Epithelial cell of prostate (primary cell): ENCODE measurements around the gene ADGRG3.

Experiments used
- DNase-seq: peaks from one replicate; pipeline ENCODE4 v3.0.0-alpha.2; 2011; ENCODE audit warnings: low read depth, low spot score
- H3K27ac ChIP-seq: fragments of 450-650 bp; 2 replicates; pipeline ENCODE4 v1.5.1; 2017; ENCODE audit warnings: mild to moderate bottlenecking

Gene ADGRG3

DNA sequence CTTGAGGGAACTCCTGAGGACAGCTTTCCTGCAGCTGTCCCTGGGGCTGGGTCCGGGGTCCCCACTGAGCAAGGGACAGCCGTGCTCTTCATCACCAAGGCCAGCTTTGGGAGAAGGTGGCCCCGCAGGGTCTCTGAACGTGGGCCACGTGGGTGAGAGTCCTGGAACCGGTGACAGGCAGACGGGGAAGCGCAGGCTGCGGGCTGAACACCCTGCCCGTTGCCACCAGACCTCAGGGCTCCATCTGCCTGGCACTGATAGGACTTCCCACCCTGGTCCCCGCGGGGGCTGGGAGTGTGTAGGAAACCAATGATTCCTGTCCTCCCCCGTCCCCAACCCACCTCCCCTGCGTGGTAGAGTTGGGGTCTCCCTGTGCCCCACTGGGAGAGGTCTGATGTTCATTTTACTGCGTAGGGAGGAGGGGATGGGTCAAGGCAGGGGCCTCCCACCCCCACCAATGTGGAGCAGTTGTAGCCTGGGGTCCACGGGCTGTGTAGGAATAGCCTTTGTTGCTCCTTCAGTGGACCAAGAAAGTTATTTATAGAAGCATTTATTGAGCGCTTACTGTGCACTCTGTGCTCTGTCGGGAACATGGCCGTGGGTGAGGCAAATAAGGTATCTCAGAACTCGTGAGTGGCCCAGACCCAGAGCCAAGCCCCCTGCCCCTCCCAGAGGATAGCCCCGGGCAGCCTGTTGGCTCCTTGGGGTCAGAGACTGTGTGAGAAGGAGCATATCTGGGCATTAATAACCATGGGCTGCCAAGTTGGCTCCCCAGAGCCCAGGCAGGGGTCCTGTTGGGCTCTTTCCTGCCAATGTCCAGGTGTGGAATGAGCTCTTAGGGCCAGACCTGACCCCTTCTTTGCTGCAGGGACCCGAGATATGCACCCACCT is 38.3 kb upstream of the ADGRG3 start:
- DNase-seq, result no peak
- H3K27ac ChIP-seq, result no peak overlapping the region

DNA sequence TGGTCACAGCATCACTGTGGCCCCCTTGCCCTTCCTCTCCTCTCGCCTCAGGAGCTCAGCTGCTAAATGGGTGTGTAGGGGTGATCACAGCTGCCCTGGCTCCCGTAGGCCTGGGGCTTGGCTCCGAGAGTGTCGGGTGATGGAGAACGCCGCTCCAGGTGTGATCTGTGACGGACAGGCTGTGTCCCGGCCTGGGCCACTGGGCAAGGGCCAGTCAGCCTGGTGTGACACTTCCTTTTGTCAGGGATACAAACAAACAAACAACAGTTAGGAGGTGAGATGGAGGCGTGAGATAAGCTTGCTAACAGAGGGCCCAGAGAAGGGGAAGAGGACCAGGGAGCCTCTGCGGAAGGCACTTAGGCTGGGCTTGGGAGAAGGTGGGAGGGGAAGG is 37.7 kb upstream of the ADGRG3 start:
- DNase-seq, result no peak
- no peak overlapping the region for H3K27ac ChIP-seq

DNA sequence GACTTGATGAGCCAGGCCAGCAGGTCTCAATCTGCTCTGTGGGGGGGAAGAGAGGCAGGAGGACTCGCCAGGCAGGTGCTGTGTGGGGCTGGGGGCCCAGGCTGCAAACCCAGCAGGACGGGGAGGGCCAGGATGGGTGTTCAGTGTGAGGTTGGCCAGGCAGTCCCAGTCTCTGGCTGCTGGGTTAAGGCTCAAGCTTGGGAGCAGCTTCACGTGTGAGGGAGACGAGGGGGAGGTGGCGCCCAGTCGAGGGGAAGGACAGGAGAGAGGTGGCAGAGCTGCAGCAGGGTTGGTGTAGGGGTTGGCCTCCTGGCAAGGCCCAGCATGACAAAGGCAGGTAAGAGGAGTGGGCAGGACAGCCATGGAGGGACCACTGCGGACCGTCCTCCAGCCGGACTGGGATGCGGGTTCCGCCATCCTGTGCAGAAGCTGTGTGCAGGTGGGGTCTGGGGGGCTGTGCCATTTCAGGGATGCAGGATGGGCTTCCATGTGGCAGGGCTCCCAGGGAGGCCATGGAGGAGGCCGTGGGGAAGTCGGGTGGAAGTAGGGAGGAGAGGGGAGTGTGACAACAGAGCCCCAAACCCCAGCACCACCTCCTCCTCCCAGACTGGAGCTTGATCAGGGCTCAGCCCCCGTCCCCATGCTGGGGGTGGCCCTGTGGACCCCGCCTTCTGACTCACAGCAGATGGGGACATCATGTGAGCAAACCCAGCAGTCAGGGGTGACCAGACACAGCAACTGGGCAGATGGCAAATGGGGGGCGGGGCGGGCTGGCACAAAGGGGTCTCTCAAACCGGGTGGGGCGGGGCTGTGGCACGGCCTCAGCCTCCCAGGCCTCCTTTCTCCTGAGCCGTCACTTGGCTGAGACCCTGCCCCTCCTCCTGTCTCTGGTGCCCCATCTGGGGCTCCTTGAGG is 36.9 kb upstream of the ADGRG3 start:
- no peak for DNase-seq
- no peak overlapping the region for H3K27ac ChIP-seq

DNA sequence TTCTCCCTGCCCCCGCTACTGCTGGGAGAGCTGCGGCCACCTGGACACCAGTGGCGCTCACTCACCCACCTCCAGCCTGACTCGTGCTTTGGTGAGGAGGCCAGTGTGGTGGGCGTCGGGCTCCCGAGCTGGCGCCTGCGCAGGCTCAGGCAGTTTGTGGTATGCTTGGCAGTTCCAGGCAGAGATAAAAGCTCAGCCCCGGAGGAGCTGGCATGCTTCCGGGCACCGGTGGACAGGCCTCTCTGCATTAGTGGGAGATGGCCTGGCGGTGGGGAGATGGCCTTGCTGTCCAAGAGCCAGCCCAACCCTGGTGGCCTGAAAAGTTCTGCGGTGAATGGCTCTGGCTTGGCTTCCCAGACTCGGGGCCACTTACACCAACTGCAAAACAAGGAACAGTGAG is 35.5 kb upstream of the ADGRG3 start:
- DNase-seq, result no peak

DNA sequence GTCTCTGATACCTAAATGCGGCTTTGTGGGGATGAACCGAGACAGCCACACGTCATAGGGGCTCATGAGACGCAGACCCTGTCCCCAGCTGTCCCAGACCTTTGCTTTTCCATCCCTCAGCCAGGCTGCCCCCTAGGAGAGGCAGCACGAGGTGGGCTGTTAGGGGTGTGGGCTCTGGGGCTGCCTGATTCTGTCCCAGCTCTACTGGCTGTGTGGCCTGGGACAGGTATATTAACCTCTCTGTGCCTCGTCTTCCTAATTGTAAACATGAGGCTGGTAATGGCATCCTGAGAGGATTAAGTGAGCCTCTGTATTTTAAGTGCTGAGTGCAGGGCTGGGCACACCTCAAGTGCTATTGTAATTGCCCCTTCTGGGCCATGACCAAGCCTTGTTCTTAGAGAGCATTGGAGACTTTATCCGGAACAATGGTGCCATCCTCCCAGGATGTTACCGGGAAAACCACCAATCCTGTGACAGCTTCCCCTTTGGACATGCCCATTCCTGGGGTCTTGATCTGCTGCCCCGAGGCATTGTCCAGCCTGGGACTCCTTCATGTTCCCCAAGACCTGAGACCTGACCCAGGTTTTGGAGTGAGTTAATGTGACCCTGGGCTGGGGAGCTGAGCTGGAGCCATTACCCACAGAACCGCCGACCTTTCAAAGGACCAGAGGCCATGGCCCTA is 34.6 kb upstream of the ADGRG3 start:
- no peak overlapping the region for H3K27ac ChIP-seq
- DNase-seq, result no peak

More for the DNA sequence above, 35.5 kb upstream of the ADGRG3 start:
- no peak overlapping the region for H3K27ac ChIP-seq

DNA sequence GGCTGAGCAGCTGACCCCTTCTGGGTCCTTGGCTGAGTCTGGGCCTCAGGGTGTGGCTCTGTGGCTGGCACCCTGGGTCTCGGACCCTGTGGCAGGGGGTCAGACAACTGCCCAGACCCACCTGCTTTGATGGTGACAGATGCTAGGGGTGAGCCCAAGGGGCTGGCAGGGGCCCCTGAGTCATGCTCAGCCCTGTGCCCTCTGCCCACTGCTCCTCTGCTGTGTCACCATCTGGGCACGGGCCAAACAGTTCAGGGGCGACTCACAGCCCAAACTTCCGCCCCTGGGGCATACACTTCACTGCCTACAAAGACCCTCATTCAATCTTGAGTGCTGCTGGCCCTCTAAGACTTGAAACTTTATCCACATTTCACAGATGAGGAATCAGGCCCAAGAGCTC is 33.9 kb upstream of the ADGRG3 start:
- H3K27ac ChIP-seq, result no peak overlapping the region
- no peak for DNase-seq

DNA sequence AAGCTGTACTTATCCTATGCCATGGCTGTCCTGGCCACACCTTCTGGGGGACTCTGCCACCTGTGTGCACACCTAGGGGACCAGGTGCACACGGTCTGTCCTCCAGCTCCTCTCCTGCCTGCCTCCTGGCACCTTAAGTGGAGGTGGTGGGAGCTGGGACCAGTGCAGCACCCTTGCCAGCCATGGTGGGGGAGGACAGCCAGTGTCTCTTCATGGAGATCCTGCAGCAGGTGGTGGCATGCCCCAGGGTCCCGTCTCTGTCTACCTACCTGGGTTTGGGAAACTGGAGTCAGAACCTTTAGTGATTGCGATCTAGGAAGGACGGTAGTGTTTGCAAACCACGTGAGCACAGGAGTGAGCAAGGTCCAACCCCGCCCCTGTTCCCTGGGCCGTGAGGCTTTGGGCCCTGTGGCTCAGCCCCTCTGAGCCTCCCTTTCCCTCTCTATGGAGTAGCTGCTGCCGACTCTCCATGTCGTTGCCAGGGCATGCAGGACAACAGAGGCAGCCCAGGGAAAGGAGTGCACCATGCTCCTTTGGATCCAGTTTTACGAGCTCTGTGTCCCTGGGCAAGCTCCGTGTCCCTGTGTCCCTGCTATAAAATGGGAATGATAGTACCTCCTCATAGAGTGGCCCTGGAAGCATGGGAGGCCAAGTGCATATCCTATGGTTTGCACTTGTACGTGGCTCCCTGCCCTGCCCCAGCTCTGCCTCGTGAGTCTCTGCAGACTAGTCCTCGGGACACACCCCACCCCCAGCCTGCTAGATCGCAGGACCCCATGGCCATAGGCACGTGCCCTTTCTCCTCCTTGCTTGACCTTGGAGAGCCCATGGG is 32.6 kb upstream of the ADGRG3 start:
- no peak overlapping the region for H3K27ac ChIP-seq
- DNase-seq, result no peak

DNA sequence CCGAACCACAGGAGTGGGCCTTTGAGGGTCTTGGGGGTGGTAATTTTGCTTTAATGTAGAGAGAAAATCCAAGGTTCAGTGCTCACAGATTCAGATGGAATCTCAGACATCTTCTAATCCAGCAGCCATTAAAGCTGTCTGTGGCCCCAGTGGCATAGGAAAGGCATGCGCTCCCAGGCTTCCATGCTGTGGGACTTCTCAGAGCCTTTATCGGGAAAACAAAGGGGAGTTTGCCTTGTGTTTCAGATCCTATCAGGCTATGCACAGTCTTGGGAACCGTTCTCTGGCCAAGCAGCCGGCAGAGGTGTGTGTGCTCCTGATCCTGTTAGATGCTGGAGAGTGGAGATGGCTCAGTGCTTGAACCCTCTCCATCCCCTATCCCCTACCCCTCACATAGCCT is 31.9 kb upstream of the ADGRG3 start:
- no peak for DNase-seq
- H3K27ac ChIP-seq, result no peak overlapping the region

DNA sequence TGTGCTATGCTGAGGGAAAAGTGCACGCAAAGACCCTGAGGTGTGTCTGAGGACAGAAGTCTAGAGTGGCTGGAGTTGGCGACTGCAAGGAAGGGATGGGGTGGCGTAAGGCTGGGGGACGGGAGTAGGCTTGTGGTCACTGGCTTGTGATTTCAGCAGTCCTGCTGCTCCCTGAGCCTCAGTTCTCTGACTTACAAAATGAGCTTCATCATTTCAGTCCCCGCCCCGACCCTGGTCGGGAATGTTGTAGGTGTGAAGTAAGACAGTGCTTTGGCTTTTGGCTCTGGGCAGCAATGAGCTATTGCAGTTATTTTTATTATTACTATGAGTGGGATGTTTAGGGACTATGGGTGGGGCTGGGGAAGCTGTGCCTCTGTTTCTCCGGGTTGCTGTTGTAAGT is 31.1 kb upstream of the ADGRG3 start:
- DNase-seq, result no peak
- H3K27ac ChIP-seq, result no peak overlapping the region

DNA sequence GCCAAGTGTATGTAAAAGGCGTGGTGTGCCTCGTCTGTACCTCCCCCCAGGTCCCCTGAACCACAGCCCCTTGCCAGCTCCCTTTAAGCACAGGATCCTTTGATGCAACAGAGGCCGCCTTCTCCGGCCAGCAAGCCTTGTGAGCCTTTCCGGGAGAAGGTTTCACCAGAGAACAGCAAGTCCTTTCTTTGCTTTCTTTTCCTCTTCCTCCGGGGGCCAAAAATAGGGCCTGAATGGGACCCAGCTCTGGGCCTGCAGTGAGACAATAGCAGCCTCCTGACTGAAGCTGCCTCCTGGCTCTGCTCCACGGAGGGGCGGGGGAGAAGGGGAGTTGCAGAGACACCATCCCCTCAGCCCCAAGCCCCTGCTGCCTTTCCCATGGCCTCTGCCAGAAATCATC is 30.7 kb upstream of the ADGRG3 start:
- no peak overlapping the region for H3K27ac ChIP-seq
- DNase-seq, result no peak

DNA sequence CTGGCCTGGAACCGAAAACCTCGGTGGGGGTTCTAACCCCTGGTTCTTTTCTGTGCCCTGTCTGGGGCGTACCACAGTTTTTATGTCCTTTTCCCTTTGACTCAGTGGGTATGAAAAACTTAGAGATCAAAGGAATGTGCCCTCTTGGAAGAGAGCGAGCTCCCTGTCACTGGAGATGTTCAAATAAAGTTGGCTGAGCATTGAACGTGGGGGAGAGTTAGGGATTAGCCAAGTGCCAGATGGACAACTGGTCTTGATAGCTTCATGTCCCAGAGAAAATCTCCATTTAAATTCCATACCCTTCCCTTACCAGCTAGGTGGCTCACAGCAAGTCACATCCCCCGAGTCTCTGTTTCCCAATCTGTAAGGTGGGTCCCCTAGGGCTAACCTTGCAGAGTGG is 30.1 kb upstream of the ADGRG3 start:
- no peak for DNase-seq
- H3K27ac ChIP-seq, result no peak overlapping the region

DNA sequence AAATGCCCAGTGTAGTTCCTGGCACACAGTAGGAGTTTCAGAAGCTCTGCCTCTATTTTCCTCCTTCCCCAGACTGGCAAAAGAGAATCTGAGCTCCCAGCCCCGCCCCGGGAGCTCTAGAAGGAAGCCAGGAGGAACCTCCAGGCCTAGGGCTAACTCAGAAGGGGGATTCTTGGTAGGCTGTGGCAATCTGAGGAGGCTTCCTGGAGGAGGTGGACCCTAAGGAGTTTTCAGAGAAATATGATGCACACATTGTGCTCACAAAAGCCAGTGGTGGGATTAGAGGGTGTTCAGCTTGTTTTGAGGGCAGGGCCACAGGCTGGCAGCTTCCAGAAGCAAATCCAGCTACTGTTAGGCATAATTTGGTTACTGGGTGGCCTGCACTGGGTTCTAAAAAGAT is 29.7 kb upstream of the ADGRG3 start:
- H3K27ac ChIP-seq, result no peak overlapping the region
- no peak for DNase-seq

DNA sequence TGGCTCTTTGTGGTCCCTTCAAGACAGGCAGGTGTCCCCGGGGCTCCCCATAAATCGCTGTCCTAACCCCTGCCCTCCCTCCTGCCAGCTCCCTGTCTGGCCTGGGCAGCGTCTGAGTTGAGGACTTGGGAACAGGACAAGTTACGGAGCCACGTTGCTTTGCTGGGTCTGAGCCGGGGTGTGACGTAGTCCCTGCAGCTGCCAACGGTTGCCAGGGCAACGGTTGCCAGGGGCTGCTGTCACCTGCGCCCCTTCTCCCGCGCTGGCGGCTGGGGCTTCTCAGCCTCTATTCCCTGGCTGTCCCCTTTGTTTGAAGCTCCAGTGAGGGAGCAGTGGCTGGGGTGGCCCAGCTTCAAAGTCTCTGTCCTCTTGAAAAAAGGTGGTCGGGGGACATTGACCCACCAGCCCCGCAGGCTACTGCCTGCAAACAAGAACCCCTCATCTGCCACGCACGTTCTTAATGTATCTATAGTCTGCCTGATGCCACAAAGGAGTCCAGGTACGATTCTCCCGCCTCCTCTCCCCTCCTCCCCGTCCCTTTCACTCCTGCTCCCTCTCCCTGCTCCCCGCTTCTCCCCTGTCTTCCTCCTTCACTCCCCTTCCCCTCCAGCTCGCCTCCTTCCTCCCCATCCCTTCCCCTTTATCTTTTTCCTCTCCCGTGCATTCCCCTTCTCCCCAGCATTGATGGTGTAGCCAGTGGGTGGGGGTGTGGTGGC is 28.8 kb upstream of the ADGRG3 start:
- no peak overlapping the region for H3K27ac ChIP-seq

DNA sequence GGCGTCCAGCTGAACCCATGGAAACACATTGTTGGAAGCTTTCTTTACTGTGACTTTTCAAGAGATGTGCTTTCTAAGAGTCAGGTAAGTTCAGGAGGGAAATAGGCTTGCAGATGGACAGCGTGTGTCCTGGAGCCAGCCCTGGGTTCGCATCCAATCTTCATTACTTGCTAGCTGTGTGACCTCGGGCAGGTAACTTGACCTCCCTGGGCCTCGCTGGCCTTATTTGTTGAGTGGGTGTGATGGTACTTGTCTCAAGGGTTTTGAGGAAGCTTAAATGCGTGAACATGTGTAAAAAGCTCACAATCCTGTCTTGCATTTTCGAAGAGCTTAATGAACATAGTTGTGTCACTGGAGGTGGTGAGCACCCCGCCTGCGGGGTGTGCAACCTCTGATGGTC is 27.9 kb upstream of the ADGRG3 start:
- DNase-seq, result no peak
- H3K27ac ChIP-seq, result no peak overlapping the region

More for the DNA sequence above, 28.8 kb upstream of the ADGRG3 start:
- DNase-seq, result no peak

DNA sequence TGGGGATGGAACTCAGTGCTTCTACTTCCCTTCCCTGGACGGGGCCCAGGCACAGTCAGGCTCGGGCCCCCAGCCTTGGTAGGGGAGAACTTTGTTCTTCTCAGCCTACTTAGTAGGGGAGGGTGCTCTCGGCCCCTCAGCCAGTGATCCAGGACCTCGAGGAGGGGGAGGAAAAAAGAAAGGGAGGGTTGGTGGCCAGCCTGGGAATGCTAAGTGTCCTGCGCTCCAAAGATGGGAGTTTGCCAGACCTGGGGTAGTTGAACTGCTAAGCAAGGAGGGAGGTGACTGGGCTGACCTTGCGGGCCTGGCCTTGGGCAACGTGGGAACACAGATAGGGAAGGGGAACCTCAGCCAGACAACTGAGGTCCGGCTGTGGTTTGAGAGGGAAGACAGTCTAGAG is 27.5 kb upstream of the ADGRG3 start:
- H3K27ac ChIP-seq, result no peak overlapping the region
- DNase-seq, result no peak

DNA sequence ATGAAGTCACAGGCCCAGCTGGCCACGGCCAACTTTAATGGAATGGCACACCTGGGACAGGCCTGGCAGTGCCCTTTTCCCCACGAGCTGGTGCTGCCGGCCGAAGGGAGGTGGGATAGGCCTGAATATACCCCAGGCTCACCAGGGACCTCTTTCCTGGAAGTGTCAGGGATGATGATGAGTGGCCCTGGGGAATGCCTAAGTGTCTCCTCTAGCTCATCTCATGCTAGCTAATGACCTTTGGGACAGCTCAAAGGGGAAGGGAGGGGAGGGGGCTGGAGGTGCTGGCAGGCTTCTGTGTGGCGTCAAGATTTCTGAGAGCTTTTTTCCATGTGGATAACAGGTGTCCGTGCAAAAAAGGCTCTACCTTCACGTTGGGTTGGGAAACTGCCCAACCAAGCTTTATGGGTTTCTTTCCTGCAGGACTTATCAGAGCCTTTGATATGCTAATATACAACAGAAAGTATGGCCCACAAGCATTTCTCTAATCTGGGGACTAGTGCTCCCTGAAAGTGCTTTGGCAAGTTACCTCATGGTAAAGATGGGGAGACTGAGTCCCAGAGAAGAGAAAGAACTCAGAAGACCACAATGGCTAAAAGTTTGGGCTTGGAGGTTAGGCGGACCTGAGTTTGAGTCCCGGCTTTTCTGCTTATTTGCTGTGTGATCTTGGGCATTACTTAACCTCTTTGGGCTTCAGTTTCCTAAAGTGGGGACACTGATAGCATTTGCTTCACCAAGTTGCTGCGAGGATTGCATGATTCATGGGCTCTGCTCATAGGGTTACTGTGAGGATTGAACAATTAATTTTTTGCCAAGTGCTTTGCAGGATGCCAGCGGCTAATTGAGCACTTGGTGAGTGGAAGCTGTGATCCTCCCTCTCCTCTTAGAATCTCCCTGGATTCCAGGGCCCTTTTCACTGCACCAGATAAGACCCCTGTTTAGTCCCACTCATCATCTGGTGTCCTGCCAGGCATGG is 25.7 kb upstream of the ADGRG3 start:
- DNase-seq, result no peak
- peak overlapping the region; percentile 63 for H3K27ac ChIP-seq

DNA sequence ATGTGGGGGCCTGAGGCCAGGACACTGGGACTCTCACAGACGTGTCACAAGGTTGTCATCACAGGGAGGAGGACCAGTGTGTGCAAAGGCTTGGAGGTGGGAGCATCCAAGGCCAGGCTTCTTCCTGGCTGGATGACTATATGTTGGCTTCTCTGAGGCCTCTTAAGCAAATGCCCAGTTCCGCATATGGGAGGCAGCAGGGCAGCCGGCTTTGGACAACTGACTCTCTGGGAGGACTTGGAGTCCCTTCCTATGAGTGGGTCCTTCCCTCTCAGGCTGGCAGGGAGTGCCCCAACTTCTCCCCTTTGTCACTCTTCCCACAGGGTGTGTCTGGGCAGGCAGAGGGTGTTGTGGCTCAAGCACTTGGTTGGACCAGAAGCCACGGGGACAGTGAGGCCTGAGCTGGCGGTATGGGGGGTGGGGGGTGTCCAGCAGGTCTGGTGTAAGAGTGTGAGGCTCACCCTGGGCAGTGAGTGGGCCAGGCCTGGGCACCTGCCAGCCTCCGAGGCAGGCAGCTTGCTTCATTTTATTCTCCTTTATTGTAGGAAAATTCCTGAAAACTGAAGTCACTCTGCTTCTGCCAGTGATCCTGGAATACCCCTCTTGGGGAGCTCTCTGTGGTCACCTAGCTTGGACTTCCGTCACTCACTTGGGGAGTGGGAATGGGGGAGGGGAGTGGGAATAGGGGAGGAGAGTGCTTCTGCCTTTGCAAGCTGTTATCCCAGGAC is 24.8 kb upstream of the ADGRG3 start:
- H3K27ac ChIP-seq, result peak overlapping the region; percentile 63
- DNase-seq, result no peak
